ENCODE results near the gene EFTUD2. TPM values are rescaled to one million over a fixed set of nuclear protein-coding genes. Genes with fewer than 3 reads are reported as not detected.

The EFTUD2 gene
- total RNA-seq, 1 experiment from 2014 or later = 84.5 TPM

DNA sequence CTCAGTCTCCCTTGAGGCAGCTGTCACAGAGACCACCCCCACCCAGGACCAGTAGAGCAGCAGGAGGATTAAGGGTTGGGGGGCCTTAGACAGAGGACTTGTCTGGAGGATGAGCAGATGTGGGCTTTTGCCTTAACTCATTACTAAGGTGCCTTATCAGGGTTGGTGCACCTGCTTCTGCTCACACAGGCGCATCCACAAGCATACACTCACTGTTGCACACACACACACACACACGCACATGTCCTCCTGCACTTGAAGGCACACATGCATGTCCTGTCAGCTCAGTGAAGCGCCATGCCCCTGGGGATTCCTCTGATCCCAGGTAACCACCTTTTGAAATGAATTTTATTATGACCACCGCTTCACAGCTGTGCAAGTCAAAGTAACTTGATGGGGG, 14.9 kb upstream of the EFTUD2 start:
- DNase-seq (ENCODE audit: low read depth) = no peak
- in situ Hi-C loops (cut with HindIII; ENCODE audit: low pct_unique_long_range_greater_than_20kb, low sequenced_read_pairs) = no loop called here

DNA sequence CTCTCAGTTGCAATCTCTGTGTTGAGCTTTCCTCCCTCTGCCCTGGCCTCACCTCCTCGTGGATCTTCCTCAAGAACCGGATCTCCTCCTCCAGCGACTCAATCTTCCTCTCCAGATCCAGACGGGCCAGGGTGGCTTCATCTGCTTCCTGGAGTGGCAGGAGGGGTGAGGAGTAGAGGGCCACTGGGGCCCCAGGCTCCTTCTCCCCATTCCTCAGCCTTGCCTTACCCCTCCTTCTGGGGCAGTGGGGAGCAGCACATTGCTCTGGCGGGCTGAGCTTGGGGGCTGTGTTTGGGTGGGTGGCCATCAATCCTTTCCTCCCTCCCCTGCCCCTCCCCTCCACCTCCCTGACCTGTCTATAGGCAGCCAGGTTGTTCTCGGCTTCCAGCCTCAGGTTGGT, 14.4 kb upstream of the EFTUD2 start:
- in situ Hi-C loops (cut with HindIII; ENCODE audit: low pct_unique_long_range_greater_than_20kb, low sequenced_read_pairs) = no loop called here
- DNase-seq (ENCODE audit: low read depth) = no peak

DNA sequence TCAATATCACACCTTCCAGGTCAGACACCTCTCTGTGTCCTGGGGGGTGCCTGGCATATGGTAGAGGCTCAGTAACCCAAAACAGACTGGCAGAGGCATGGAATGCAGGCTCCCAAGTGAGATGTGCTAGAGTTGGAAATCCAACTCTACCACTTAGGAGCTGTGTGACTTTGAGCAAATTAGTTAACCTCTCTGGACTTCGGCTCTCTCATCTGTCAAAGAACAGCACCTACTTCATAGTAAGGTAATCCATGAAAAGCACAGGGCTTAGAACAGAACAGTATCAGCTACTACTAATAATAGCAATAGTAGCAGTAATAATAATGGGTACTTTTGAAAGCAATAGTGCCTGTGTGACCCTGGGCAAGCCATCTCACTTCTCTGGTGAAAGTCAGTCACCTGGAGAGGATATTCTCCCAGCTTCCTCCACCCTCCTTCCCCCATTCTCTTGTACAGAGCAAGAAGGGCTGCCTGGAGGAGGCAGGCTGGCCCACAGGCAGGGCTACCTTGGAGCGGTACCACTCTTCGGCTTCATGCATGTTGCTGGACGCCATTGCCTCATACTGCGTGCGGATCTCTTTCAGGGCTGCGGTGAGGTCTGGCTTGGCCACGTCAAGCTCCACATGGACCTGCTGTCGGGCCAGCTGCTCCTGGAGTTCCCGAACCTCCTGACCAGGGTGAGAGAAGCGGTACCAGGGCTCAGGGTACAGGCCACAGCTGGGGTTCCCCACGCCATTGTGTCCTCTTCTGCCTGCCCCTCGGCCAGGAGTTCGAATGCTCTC, 13.7 kb upstream of the EFTUD2 start:
- no peak for DNase-seq (ENCODE audit: low read depth)
- in situ Hi-C loops (cut with HindIII; ENCODE audit: low pct_unique_long_range_greater_than_20kb, low sequenced_read_pairs) = no loop called here

DNA sequence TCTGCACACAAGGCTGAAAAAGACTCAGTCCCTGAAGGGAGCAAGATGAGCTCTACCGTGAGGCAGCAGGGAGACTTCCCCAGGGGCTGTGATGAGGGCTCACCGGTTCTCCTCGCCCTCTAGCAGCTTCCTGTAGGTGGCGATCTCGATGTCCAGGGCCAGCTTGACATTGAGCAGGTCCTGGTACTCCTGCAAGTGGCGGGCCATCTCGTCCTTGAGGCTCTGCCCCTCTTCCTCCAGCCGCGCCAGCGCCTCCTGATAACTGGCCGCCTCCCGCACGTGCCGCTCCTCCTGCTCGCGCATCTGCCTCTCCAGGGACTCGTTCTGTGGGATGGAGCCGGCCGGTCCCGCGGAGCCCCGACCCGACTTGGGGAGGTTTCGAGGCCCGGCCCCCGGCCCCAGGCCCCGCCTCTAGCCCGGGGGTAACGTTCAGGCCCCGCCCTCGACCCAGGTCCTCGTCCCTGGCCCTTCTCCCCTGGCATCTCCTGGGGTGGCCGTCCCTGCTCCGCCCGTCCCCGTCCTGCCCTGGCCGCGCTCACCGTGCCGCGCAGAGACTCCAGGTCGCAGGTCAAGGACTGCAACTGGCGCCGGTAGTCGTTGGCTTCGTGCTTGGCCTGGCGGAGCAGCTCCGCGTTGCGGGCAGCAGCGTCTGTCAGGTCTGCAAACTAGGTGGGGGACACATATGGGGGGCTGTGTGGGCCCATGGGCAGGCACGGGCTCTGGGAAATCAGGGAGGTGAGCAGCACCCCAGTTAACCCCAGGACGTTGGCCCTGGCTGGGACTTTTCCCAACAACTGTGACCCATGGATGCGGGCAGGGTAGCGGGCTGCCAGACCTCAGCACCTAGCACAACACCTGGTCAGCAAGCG, 12.1 kb upstream of the EFTUD2 start:
- no peak for DNase-seq (ENCODE audit: low read depth)
- in situ Hi-C loops (cut with HindIII; ENCODE audit: low pct_unique_long_range_greater_than_20kb, low sequenced_read_pairs) = no loop called here

GRCh38 chr17:44910231-44911106, 11.2 kb upstream of the EFTUD2 start:
- no peak for DNase-seq (ENCODE audit: low read depth)
- in situ Hi-C loops (cut with HindIII; ENCODE audit: low pct_unique_long_range_greater_than_20kb, low sequenced_read_pairs) = no loop called here

- in situ Hi-C loops (cut with HindIII; ENCODE audit: low pct_unique_long_range_greater_than_20kb, low sequenced_read_pairs) = no loop called here
- peak; percentile 58 for DNase-seq (ENCODE audit: low read depth)
These were observed 10.5 kb upstream of the EFTUD2 start for GRCh38 chr17:44909681-44910144.

GRCh38 chr17:44908761-44909326, 9.6 kb upstream of the EFTUD2 start:
- DNase-seq (ENCODE audit: low read depth) = no peak
- in situ Hi-C loops (cut with HindIII; ENCODE audit: low pct_unique_long_range_greater_than_20kb, low sequenced_read_pairs) = no loop called here

DNA sequence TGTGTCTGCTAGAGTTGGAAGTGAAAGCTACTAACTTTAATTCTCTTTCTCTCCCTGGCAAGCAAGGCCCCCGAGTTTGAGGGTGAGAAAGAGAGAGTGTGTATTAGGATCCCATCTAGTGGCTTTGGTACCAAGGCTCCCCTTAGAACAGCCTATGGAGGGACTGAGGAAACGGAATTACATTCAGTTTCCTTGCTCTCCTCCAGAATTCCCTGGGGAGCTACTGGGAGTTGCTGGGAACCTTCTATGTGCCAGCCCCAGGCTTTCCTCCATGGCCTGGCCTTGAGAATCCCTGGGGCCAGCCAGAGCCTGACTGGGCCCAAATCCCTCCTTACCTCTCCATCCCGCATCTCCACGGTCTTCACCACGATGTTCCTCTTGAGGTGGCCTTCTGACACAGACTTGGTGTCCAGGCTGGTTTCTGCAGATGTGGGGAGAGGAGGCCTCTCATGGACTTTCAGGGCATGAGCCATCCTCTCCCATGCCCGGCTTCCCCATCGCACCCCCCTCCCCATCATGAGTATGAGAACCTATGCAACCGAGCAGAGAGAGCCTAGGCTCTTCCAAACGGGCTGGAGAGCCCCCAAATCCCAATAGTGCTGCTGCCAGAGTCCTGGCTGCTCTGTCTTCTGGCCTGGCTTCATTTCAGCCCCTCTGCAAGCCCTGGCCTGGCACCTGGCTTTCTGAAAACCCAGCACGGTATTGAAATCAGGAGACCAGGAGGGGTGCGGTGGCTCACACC, 8.7 kb upstream of the EFTUD2 start:
- in situ Hi-C loops (cut with HindIII; ENCODE audit: low pct_unique_long_range_greater_than_20kb, low sequenced_read_pairs) = no loop called here
- DNase-seq (ENCODE audit: low read depth) = no peak

DNA sequence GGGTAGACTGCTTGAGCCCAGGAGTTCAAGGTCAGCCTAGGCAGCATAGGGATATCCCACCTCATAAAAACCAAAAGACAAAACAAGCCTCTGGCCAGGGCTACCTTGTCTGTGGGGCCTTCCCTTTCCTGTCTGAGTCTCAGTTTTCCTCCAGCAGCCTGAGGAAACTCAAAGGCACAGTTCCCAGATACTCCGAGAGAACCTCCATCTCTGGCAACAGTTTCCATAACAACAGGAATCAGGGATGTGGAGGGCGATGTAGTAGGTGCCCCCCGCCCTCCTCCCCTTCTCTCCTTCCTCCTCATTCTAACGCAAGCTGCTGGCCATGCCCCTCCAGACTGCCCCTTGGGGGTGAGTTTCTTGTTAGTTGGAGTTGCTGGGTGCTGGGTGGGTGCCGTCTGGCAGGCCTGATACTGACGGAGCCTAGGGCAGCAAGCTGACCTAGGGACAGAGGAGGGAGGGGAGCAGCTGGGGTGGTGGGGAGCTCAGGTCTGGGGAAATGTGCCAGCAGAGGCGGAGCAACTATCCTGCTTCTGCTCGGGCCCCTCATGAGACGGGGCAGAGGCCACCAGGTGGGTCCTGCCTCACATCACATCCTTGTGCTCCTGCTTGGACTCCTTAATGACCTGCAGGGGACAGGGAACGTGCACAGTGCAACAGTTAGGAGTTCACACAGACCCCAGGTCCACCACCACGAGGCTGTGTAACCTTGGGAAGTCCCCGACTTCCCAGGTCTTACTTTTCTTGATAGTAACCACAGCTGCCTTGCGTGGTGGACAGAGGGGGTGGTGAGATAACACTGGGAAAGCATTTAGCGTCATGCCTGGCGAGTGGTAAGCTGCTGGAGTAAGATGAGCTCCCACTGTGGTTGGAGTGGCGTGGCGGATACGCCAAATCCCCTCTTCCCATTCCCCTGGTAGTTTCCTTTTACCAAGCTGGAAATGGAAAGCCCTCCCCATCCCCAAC, 7.8 kb upstream of the EFTUD2 start:
- in situ Hi-C loops (cut with HindIII; ENCODE audit: low pct_unique_long_range_greater_than_20kb, low sequenced_read_pairs) = no loop called here
- no peak for DNase-seq (ENCODE audit: low read depth)

- in situ Hi-C loops (cut with HindIII; ENCODE audit: low pct_unique_long_range_greater_than_20kb, low sequenced_read_pairs) = no loop called here
These were observed 6.9 kb upstream of the EFTUD2 start for GRCh38 chr17:44906010-44906646.

DNA sequence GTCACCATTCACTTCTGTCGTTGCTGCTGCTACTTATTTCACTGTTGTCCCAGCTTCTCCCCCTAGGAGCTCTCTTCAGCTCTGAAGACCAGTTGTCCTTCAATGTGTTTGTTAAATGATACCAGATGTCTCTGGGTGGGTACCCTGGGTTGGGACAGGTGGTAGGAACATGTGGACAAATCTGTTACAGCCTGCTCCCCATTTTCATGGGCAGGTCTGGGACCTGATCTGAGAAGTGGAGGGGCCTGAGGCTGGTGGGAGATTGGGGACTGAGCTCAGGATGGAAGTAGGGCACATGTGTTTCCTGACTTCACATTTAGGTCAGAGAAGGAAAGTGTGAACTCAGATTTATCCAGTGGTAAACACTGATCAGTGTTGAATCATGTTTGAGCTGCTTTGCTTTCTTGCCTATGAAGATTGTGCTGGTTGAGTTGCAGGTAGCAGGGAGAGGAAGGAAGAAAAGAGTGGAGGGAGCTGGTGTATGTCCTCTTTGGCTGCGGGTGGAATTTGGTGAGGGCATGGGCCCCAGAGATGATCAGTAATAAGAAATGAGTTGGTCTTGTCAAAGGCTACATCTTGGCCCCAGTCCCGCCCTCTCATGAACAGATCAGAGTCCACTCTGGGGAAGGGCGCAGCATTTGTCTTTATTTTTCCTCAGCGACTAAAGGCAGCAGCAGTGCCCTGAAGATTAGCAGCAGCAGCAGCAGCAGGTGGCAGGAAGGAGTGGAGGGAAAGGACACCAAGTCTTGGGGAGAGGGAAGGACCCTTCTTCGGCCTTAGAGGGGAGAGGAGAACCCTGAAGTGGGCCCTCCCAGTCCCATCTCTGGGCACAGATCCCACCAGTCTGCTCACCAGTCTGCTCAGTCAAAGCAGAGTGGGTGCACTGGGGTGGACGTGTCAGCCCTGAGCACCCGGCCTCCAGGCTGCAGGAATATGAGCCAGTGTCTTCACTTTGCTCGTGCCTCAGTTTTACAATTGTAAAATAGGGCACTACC, 6.1 kb upstream of the EFTUD2 start:
- no peak for DNase-seq (ENCODE audit: low read depth)
- in situ Hi-C loops (cut with HindIII; ENCODE audit: low pct_unique_long_range_greater_than_20kb, low sequenced_read_pairs) = no loop called here

More at GRCh38 chr17:44906010-44906646, 6.9 kb upstream of the EFTUD2 start:
- DNase-seq (ENCODE audit: low read depth) = peak; percentile 64

DNA sequence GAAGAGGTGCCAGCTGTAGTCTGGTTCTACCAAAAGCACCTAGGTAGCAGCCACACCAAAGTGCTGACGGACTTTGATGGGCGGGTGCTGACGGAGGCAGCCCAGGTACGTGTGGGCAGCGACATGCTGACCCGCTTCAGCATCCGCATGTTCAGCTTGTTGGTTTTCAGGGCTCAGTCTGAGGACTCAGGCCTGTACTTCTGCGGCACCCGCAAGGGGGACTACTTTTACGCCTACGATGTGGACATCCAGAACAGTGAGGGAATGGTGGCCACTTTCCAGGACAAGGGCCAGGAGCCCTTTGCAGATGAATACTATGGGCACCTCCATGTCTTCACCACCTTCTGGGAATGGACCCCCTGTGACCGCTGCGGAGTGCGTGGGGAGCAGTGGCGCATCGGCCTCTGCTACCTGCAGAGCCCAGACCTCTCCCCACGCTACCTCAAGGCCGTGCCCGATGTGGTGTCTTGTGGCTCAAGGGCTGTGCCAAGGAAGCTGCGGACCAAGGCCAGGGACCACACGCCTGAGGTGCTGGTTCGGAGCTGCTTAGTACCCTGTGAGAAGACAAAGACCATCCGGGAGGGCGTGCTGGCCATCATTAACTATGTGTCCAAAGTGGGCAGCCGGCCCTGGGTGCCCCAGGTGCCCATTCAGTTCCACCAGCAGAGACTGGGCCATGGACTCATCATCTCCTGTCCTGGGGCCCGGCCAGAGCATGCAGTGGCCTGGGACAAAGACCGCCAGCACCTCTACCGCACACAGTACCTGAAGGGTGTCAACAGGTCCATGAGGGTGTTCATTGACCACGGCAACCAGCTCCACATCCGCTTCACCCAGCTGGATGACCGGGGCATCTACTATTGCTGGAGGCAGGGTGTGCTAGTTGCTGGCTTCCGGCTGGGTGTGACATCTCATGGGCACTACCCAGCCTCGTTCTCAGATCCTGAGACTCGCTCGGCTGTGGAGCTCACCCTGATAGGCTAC, 5.0 kb upstream of the EFTUD2 start:
- in situ Hi-C loops (cut with HindIII; ENCODE audit: low pct_unique_long_range_greater_than_20kb, low sequenced_read_pairs) = no loop called here
- no peak for DNase-seq (ENCODE audit: low read depth)

- in situ Hi-C loops (cut with HindIII; ENCODE audit: low pct_unique_long_range_greater_than_20kb, low sequenced_read_pairs) = no loop called here
- no peak for DNase-seq (ENCODE audit: low read depth)
These were observed 3.9 kb upstream of the EFTUD2 start for GRCh38 chr17:44903012-44903685.
